MCF 10A (cell line): ENCODE results near the gene OSMR. TPM values are rescaled to one million over a fixed set of nuclear protein-coding genes. Genes with fewer than 3 reads are reported as not detected.

Experiments used
- BruUV-seq: library from RNA; stranded (reverse); fragments of 400-500 nt; replicated peaks from 2 replicates; lab custom pipeline; 2021; lab: Mats Ljungman, UMichigan
- CTCF ChIA-PET: fragments of 300-600 bp; sonication (Branson Sonifier 250); formaldehyde crosslinking; extraction: SDS; loops from one replicate; lab custom pipeline; 2021; ENCODE audit warnings: antibody characterized with exemption, inconsistent platforms; lab: Yijun Ruan, JAX
- POLR2A ChIA-PET: fragments of 300-600, 350-650 bp; sonication (Branson Sonifier 250); formaldehyde crosslinking; extraction: SDS; loops from one replicate; lab custom pipeline; 2020; ENCODE audit warnings: antibody characterized with exemption, inconsistent platforms; lab: Yijun Ruan, JAX
- DNase-seq: peaks from one replicate; pipeline ENCODE4 v3.0.0-alpha.2; 2018; ENCODE audit not compliant: unreplicated experiment
- H3K27ac Mint-ChIP-seq: one replicate; pipeline ENCODE4 v1.8.0; 2022; ENCODE audit warnings: mild to moderate bottlenecking, low read depth, mixed read lengths; ENCODE audit not compliant: unreplicated experiment
- H3K27me3 Mint-ChIP-seq: one replicate; pipeline ENCODE4 v1.8.0; 2022; ENCODE audit warnings: mixed read lengths; ENCODE audit not compliant: insufficient read depth, unreplicated experiment
- H3K36me3 Mint-ChIP-seq: one replicate; pipeline ENCODE4 v1.8.0; 2022; ENCODE audit warnings: mild to moderate bottlenecking, moderate library complexity, mixed read lengths; ENCODE audit not compliant: insufficient read depth, unreplicated experiment
- H3K4me1 Mint-ChIP-seq: one replicate; pipeline ENCODE4 v1.8.0; 2022; ENCODE audit warnings: mixed read lengths; ENCODE audit not compliant: insufficient read depth, unreplicated experiment
- H3K4me3 Mint-ChIP-seq: one replicate; pipeline ENCODE4 v1.8.0; 2022; ENCODE audit warnings: mild to moderate bottlenecking, moderate library complexity, mixed read lengths; ENCODE audit not compliant: unreplicated experiment
- H3K9me3 Mint-ChIP-seq: one replicate; pipeline ENCODE4 v1.8.0; 2022; ENCODE audit warnings: mixed read lengths; ENCODE audit not compliant: unreplicated experiment
- intact Hi-C: fragments of 100-400 bp; cut with micrococcal nuclease; formaldehyde crosslinking; loops from 2 replicates; pipeline ENCODE4 v1.14.1; 2022
- total RNA-seq: library from RNA; stranded (reverse); gene quantifications from 2 replicates; pipeline ENCODE4 v1.2.3, GENCODE V29; 2022
- TF ChIP-seq, protein P1 (sequence below): fragments of 200-600 bp; IDR thresholded peaks from one replicate; pipeline ENCODE4 v1.8.0; 2022; ENCODE audit warnings: antibody characterized with exemption, mild to moderate bottlenecking; ENCODE audit not compliant: unreplicated experiment

Gene OSMR
- total RNA-seq, 1 experiment from 2014 or later: 89.1 TPM

DNA sequence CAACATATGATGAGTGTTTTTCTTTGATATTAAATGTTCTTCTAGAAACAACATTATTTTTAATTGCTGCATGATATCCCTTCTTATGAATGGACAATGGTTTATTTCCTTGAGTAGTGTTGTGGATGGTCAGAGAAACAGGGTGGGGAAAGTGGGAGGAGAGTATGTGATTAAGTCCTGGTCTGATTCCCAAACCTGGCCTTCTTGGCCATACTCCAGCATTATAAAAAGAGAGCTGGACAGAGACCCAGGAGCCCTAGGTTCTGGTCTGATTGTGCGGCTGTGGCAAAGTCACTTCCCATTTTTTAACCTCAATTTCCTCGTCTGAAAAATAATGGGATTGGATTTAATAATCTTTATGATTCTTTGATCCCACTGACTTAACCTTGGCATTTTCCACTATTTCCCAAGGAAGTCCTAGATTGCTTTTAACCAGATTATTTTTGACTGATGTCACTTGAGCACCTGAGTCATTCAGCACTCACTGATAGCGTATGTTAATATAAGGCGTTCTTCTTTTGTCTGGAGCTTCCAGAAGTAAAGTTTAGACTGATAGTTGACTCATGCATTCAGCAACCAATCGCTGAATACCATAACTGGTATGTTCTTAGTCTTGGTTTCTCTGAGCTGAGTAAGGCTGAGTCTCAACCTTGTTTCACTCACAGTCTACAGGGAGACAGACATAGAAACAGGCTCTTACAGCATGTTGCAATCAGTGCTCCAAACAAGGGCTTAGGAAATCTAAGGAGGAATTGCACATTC is 26.2 kb downstream of the OSMR start:
- Mint-ChIP-seq H3K27me3 (no peaks in the 10 kb centered on the region), H3K9me3 (no peaks in the 10 kb centered on the region), H3K36me3 (peaks cover 70% of the 10 kb centered on the region), H3K4me1 (peaks cover 33% of the 10 kb centered on the region), H3K27ac (peak overlapping the region; percentile 95), H3K4me3 (peak overlapping the region; percentile 48)
- TF ChIP-seq, protein P1, sequence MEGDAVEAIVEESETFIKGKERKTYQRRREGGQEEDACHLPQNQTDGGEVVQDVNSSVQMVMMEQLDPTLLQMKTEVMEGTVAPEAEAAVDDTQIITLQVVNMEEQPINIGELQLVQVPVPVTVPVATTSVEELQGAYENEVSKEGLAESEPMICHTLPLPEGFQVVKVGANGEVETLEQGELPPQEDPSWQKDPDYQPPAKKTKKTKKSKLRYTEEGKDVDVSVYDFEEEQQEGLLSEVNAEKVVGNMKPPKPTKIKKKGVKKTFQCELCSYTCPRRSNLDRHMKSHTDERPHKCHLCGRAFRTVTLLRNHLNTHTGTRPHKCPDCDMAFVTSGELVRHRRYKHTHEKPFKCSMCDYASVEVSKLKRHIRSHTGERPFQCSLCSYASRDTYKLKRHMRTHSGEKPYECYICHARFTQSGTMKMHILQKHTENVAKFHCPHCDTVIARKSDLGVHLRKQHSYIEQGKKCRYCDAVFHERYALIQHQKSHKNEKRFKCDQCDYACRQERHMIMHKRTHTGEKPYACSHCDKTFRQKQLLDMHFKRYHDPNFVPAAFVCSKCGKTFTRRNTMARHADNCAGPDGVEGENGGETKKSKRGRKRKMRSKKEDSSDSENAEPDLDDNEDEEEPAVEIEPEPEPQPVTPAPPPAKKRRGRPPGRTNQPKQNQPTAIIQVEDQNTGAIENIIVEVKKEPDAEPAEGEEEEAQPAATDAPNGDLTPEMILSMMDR: no peak
- TSS peak; percentile 93 for BruUV-seq
- intact Hi-C loops: loop anchor here (1.0 kb wide), 1 partner anchor 27 kb away; no protein-coding TSS in a partner anchor
- DNase-seq: peak; percentile 98
- CTCF ChIA-PET: interaction anchor here (0.5 to 1.2 kb wide), 5 partner anchors 14 to 679 kb away, joined by 3 to 5 read pairs (median 3); no protein-coding TSS in a partner anchor
- POLR2A ChIA-PET: interaction anchor here (0.7 to 8.1 kb wide), 9 partner anchors 11 to 408 kb away, joined by 3 to 179 read pairs (median 4); partner anchors contain the start of gene OSMR

DNA sequence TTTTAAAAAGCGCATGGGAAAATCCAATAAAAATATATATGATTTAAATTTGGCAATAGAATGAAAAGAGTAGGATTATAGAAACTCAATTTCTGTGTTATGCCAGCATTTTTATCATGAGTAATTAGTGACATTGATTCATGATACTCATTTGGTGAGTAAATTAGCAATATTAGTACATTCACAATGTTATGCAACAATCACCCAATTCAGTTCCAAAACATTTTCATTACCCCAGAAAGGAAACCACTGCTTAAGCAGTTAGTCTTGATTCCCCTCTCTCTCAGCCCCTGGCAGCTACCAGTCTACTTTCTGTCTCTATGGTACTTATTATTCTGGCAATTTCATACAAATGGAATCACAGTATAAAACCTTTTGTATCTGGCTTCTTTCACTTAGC is 27.0 kb downstream of the OSMR start:
- Mint-ChIP-seq H3K9me3 (no peaks in the 10 kb centered on the region), H3K27ac (peak overlapping the region; percentile 95), H3K4me3 (no peak overlapping the region), H3K4me1 (peaks cover 25% of the 10 kb centered on the region), H3K27me3 (no peaks in the 10 kb centered on the region), H3K36me3 (peaks cover 78% of the 10 kb centered on the region)
- BruUV-seq: no TSS peak
- TF ChIP-seq, protein P1: no peak
- peak; percentile 16 for DNase-seq
- intact Hi-C loops: loop anchor here (1.0 kb wide), 1 partner anchor 28 kb away; no protein-coding TSS in a partner anchor
- POLR2A ChIA-PET: interaction anchor here (0.6 to 8.1 kb wide), 10 partner anchors 10 to 1171 kb away, joined by 3 to 179 read pairs (median 4); partner anchors contain the start of gene OSMR
- CTCF ChIA-PET: interaction anchor here (0.5 to 1.2 kb wide), 2 partner anchors 49 to 680 kb away, joined by 3 to 5 read pairs; no protein-coding TSS in a partner anchor

DNA sequence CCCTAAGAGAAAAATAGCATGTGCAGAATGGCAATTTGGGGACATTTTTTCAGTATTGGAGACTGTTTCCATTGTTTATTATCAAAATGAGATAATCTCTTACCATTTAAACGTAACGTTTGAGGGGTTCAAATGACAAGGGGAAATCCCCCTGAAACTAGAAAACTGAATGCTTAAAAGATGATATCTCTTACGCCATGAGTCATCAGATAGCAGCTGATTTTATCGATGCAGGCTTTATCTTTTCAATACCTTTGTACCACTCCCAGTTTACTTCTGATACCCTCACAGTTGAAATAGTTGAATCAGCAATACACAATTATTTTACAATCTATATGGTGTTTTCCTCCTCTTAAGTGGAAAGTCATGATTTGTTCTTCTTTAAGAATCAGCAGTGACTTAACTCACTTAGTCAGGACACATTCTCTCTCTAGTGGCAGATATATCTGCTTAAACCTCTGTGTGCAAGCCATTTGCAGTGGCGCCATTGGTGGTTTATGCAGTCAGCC is 29.2 kb downstream of the OSMR start:
- Mint-ChIP-seq H3K4me3 (no peak overlapping the region), H3K27me3 (no peaks in the 10 kb centered on the region), H3K36me3 (peaks cover 77% of the 10 kb centered on the region), H3K9me3 (no peaks in the 10 kb centered on the region), H3K4me1 (peaks cover 20% of the 10 kb centered on the region), H3K27ac (no peak overlapping the region)
- TF ChIP-seq, protein P1: no peak
- CTCF ChIA-PET: interaction anchor here (0.6 kb wide), 1 partner anchor 49 kb away, joined by 3 read pairs; no protein-coding TSS in a partner anchor
- intact Hi-C loops: no loop called here
- no peak for DNase-seq
- BruUV-seq: no TSS peak
- POLR2A ChIA-PET: interaction anchor here (0.7 to 8.1 kb wide), 2 partner anchors 28 to 81 kb away, joined by 3 to 179 read pairs; partner anchors contain the start of gene OSMR
